GM23338 (cell line): ENCODE data around the gene SAC3D1. TPM values are rescaled to one million over a fixed set of nuclear protein-coding genes. Genes with fewer than 3 reads are reported as not detected.

Source experiments
- ATAC-seq: fragments of 200-7000 bp; cut with Tn5 transposase; 3 replicates; pipeline ENCODE4 v1.9.1; 2020
- DNase-seq: peaks from one replicate; pipeline ENCODE4 v3.0.0-alpha.2; 2015; ENCODE audit warnings: low spot score
- H2AFZ ChIP-seq: fragments of 200-600 bp; sonication (generic); 2 replicates; pipeline ENCODE4 v1.8.0; 2016; ENCODE audit warnings: antibody characterized with exemption, mild to moderate bottlenecking, moderate library complexity
- H3F3A ChIP-seq: fragments of 200-600 bp; sonication (generic); replicated peaks from 2 replicates; pipeline ENCODE4 v1.8.0; 2017; ENCODE audit warnings: antibody characterized with exemption, mixed run types, low read depth
- H3K27ac ChIP-seq: fragments of 200-600 bp; sonication (generic); 2 replicates; pipeline ENCODE4 v1.6.1; 2016; ENCODE audit warnings: low read depth
- H3K27me3 ChIP-seq: fragments of 200-600 bp; sonication (generic); 2 replicates; pipeline ENCODE4 v1.8.0; 2016; ENCODE audit warnings: mild to moderate bottlenecking, mixed run types, moderate library complexity; ENCODE audit not compliant: insufficient read depth
- H3K36me3 ChIP-seq: fragments of 200-600 bp; sonication (generic); 2 replicates; pipeline ENCODE4 v1.8.0; 2016; ENCODE audit warnings: mild to moderate bottlenecking; ENCODE audit not compliant: insufficient read depth
- H3K4me1 ChIP-seq: fragments of 200-600 bp; sonication (generic); 2 replicates; pipeline ENCODE4 v1.8.0; 2016; ENCODE audit warnings: mild to moderate bottlenecking, moderate library complexity; ENCODE audit not compliant: insufficient read depth
- H3K4me2 ChIP-seq: fragments of 200-600 bp; sonication (generic); 2 replicates; pipeline ENCODE4 v1.7.1; 2017; ENCODE audit warnings: mixed run types
- H3K4me3 ChIP-seq: fragments of 200-600 bp; sonication (generic); 2 replicates; pipeline ENCODE4 v1.6.1; 2016; ENCODE audit warnings: mixed run types
- H3K79me2 ChIP-seq: fragments of 200-600 bp; sonication (generic); replicated peaks from 2 replicates; pipeline ENCODE4 v1.8.0; 2017; ENCODE audit warnings: mild to moderate bottlenecking; ENCODE audit not compliant: insufficient read depth
- H3K9me2 ChIP-seq: fragments of 200-600 bp; sonication (generic); 2 replicates; pipeline ENCODE4 v1.8.0; 2017; ENCODE audit not compliant: insufficient read depth
- H4K20me1 ChIP-seq: fragments of 200-600 bp; sonication (generic); replicated peaks from 2 replicates; pipeline ENCODE4 v1.8.0; 2017; ENCODE audit warnings: mild to moderate bottlenecking; ENCODE audit not compliant: insufficient read depth
- H3K27ac Mint-ChIP-seq: 2 replicates; pipeline ENCODE4 v1.8.0; 2020; ENCODE audit warnings: inconsistent platforms, mild to moderate bottlenecking, moderate library complexity, mixed read lengths
- H3K27me3 Mint-ChIP-seq: 3 replicates; pipeline ENCODE4 v1.8.0; 2022; ENCODE audit warnings: low read depth, mild to moderate bottlenecking, moderate library complexity, mixed read lengths, inconsistent platforms; ENCODE audit not compliant: insufficient read depth, poor library complexity
- H3K36me3 Mint-ChIP-seq: 3 replicates; pipeline ENCODE4 v1.8.0; 2021; ENCODE audit warnings: low read depth, mild to moderate bottlenecking, inconsistent platforms, moderate library complexity, mixed read lengths
- H3K4me1 Mint-ChIP-seq: 3 replicates; pipeline ENCODE4 v1.8.0; 2020; ENCODE audit warnings: mild to moderate bottlenecking, inconsistent platforms, mixed read lengths
- H3K4me3 Mint-ChIP-seq: 3 replicates; pipeline ENCODE4 v1.8.0; 2021; ENCODE audit warnings: moderate library complexity, mild to moderate bottlenecking, inconsistent platforms, mixed read lengths
- H3K9me3 Mint-ChIP-seq: 3 replicates; pipeline ENCODE4 v1.8.0; 2020; ENCODE audit warnings: moderate library complexity, mild to moderate bottlenecking, inconsistent platforms, mixed read lengths
- CTCF ChIP-seq, 2 experiments: fragments of 200-600 bp in 1 of 2; sonication (generic) in 1 of 2; conservative IDR thresholded peaks; 2 replicates each; pipeline versions ENCODE4 v1.5.1 to v1.6.1; 2016 to 2017; ENCODE audit warnings: antibody characterized with exemption in 2 of 2, low read depth in 2 of 2, mild to moderate bottlenecking in 2 of 2, moderate library complexity in 1 of 2
- EZH2 ChIP-seq: fragments of 200-600 bp; sonication (generic); IDR thresholded peaks from one replicate; pipeline ENCODE4 v1.8.0; 2017; ENCODE audit warnings: antibody characterized with exemption, mild to moderate bottlenecking, low read depth; ENCODE audit not compliant: unreplicated experiment
- JUNB ChIP-seq: IDR thresholded peaks from one replicate; pipeline ENCODE4 v1.6.1; 2016; ENCODE audit warnings: antibody characterized with exemption; ENCODE audit not compliant: unreplicated experiment
- NANOG ChIP-seq: IDR thresholded peaks from 2 replicates; pipeline ENCODE4 v1.6.1; 2016; ENCODE audit warnings: antibody characterized with exemption, borderline replicate concordance
- POLR2AphosphoS5 ChIP-seq: IDR thresholded peaks from 2 replicates; pipeline ENCODE4 v1.6.1; 2016; ENCODE audit warnings: antibody characterized with exemption, low read depth
- STAT1 ChIP-seq: IDR thresholded peaks from one replicate; pipeline ENCODE4 v1.6.1; 2016; ENCODE audit warnings: antibody characterized with exemption; ENCODE audit not compliant: unreplicated experiment
- ZNF114 ChIP-seq: fragments of 250-450 bp; sonication (Bioruptor Pico); IDR thresholded peaks from 2 replicates; pipeline ENCODE4 v1.5.0; 2020; ENCODE audit warnings: mild to moderate bottlenecking, moderate library complexity
- ZNF462 ChIP-seq: fragments of 250-450 bp; sonication (Bioruptor Pico); IDR thresholded peaks from 2 replicates; pipeline ENCODE4 v1.5.0; 2020; ENCODE audit warnings: mild to moderate bottlenecking, moderate library complexity
- polyA plus RNA-seq: library from polyadenylated mRNA; unstranded; fragments of >200 nt; fragmentation: Nextera tagmentation; extraction: Ambion mirVana; gene quantifications from 2 replicates; pipeline ENCODE4 v1.2.1, GENCODE V29; 2016
- total RNA-seq: library from RNA; depleted of rRNA; stranded (reverse); fragments of >200 nt; shearing (Covaris generic); gene quantifications from 2 replicates; pipeline ENCODE4 v1.2.3, GENCODE V29; 2014
- TF ChIP-seq, protein P1 (sequence below): IDR thresholded peaks from one replicate; pipeline ENCODE4 v1.6.1; 2018; ENCODE audit warnings: antibody characterized with exemption; ENCODE audit not compliant: unreplicated experiment

SAC3D1 gene
- total and polyA plus RNA-seq, 2 experiments from 2014 or later = 21.6 to 30.3 TPM

DNA sequence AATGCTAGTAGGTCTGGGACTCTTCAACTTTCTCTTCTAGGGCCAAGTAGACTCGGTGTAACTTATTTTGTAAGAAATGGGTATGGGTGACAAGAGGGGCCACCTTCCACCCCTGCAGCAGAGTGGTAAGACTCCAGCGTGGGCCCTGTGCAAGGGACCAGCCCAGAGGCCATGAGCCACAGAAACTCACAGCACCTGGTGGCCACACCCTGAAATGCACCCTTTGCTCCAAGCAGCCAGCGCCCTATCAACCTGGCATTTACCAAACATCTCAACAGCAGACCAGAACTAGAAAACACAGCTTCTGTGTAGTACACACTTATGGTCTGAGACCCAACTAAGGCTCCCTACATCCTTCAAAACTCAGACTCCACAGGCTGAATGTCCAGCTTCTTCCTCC lies 37.1 kb downstream of the SAC3D1 start:
- Histone ChIP-seq H3K36me3 (peaks cover 16% of the 10 kb centered on the region), H3K4me1 (peaks cover 8% of the 10 kb centered on the region; the same call in 1 of the 2 replicates), H3K27me3 (no peaks in the 10 kb centered on the region), H4K20me1 (peaks cover 42% of the 10 kb centered on the region), H3K4me3 (no peak overlapping the region), H3K79me2 (peaks cover 50% of the 10 kb centered on the region), H3F3A (peaks cover 29% of the 10 kb centered on the region; the same call in 1 of the 2 replicates), H3K9me2 (no peaks in the 10 kb centered on the region), H2AFZ (no peak overlapping the region), H3K4me2 (no peak overlapping the region), H3K27ac (peak overlapping the region; percentile 74; the same call in 1 of the 2 replicates)
- Mint-ChIP-seq H3K9me3 (no peaks in the 10 kb centered on the region; the same call in 2 of the 3 replicates), H3K27me3 (peaks cover 8% of the 10 kb centered on the region), H3K27ac (no peak overlapping the region), H3K36me3 (peaks cover 69% of the 10 kb centered on the region), H3K4me3 (no peak overlapping the region), H3K4me1 (peaks cover 23% of the 10 kb centered on the region)
- DNase-seq (peak; percentile 80), ATAC-seq (peak; percentile 93)
- TF ChIP-seq CTCF (conservative IDR thresholded peaks at IDR 0.05; ENCODE audit: low read depth in 2 of 2) (peak; percentile 63 to 66), ZNF114 (CRISPR knock-in tag) (no peak)

GRCh38 chr11:65078786-65079342 lies 37.9 kb downstream of the SAC3D1 start:
- H3K79me2 ChIP-seq = peaks cover 57% of the 10 kb centered on the region
- no peaks in the 10 kb centered on the region for H3K9me2 ChIP-seq
- H3K27me3 ChIP-seq = no peaks in the 10 kb centered on the region
- Mint-ChIP-seq H3K27ac (no peak overlapping the region), H3K9me3 (no peaks in the 10 kb centered on the region; the same call in 2 of the 3 replicates), H3K27me3 (peaks cover 5% of the 10 kb centered on the region), H3K36me3 (peaks cover 69% of the 10 kb centered on the region), H3K4me3 (no peak overlapping the region; the same call in 2 of the 3 replicates), H3K4me1 (peaks cover 24% of the 10 kb centered on the region)
- TF ChIP-seq JUNB (no peak), STAT1 (no peak), POLR2AphosphoS5 (no peak), NANOG (no peak), EZH2 (no peak), ZNF462 (CRISPR knock-in tag) (no peak)
- TF ChIP-seq, protein P1, sequence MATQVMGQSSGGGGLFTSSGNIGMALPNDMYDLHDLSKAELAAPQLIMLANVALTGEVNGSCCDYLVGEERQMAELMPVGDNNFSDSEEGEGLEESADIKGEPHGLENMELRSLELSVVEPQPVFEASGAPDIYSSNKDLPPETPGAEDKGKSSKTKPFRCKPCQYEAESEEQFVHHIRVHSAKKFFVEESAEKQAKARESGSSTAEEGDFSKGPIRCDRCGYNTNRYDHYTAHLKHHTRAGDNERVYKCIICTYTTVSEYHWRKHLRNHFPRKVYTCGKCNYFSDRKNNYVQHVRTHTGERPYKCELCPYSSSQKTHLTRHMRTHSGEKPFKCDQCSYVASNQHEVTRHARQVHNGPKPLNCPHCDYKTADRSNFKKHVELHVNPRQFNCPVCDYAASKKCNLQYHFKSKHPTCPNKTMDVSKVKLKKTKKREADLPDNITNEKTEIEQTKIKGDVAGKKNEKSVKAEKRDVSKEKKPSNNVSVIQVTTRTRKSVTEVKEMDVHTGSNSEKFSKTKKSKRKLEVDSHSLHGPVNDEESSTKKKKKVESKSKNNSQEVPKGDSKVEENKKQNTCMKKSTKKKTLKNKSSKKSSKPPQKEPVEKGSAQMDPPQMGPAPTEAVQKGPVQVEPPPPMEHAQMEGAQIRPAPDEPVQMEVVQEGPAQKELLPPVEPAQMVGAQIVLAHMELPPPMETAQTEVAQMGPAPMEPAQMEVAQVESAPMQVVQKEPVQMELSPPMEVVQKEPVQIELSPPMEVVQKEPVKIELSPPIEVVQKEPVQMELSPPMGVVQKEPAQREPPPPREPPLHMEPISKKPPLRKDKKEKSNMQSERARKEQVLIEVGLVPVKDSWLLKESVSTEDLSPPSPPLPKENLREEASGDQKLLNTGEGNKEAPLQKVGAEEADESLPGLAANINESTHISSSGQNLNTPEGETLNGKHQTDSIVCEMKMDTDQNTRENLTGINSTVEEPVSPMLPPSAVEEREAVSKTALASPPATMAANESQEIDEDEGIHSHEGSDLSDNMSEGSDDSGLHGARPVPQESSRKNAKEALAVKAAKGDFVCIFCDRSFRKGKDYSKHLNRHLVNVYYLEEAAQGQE = no peak
- peaks cover 29% of the 10 kb centered on the region; the same call in 1 of the 2 replicates for H3F3A ChIP-seq
- peaks cover 45% of the 10 kb centered on the region for H4K20me1 ChIP-seq
- no peak overlapping the region for H3K4me2 ChIP-seq
- ATAC-seq (no peak), DNase-seq (no peak)
- H3K4me1 ChIP-seq = peaks cover 8% of the 10 kb centered on the region; the same call in 1 of the 2 replicates
- H3K36me3 ChIP-seq = peaks cover 16% of the 10 kb centered on the region
- no peak overlapping the region for H2AFZ ChIP-seq
- no peak overlapping the region for H3K4me3 ChIP-seq
- peak overlapping the region; percentile 74; the same call in 1 of the 2 replicates for H3K27ac ChIP-seq
